HG02981 (cell line): Measurements from ENCODE around the gene SLC30A4.
A peak's percentile ranks its signal among the peaks of the same experiment; 100 is the strongest.
"Not testable (repeated sequence)": the region's sequence is repeated elsewhere in the genome, so short reads cannot be mapped to it uniquely, and the experiment has no call there.

Source experiments
- ATAC-seq: cut with Tn5 transposase; IDR thresholded peaks from one replicate; pipeline ENCODE4 v1.9.1; 2021; ENCODE audit warnings: mild to moderate bottlenecking, moderate library complexity; ENCODE audit not compliant: unreplicated experiment

Gene SLC30A4, protein sequence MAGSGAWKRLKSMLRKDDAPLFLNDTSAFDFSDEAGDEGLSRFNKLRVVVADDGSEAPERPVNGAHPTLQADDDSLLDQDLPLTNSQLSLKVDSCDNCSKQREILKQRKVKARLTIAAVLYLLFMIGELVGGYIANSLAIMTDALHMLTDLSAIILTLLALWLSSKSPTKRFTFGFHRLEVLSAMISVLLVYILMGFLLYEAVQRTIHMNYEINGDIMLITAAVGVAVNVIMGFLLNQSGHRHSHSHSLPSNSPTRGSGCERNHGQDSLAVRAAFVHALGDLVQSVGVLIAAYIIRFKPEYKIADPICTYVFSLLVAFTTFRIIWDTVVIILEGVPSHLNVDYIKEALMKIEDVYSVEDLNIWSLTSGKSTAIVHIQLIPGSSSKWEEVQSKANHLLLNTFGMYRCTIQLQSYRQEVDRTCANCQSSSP

GRCh38 chr15:45522328-45523165 lies at the start of gene SLC30A4:
Gene SLC30A4, minus strand, starts transcription at chr15:45522755. Its CDS starts 401 bp downstream, at chr15:45522354.
- ATAC-seq: peak; percentile 55

DNA sequence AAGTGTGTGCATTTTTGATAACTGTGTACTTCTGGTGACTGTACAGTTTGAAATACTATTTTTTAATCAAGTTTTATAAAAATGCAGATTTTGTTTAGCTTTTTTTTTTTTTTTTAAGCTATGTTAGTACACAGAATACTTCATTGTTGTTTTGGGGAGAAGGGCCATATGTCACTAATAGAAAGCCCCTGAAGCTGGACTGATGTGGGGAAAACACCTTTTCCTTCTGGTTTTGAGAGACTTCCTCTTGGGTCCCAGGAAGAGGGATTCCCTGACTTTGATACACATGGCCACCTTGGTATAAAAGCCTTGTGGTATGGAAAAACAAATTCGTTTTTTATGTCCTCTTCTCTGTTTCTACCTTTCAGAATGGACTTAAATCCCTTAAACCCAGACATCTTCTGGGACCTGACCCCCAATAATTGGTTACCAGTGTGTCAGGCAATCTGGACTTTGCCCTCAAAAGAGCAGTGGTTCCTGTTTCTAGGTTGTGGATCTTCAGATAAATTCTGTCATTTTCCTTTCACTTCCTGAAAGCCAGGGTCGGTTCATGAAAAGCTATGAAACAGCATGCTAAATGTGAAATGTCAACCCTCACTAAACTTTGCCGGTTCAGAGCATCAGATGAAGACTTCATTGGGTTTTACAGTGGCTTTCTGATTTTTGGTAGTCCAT lies 33.5 kb upstream of the SLC30A4 start:
- no peak for ATAC-seq

GRCh38 chr15:45551676-45552075 lies 29.1 kb upstream of the SLC30A4 start:
- ATAC-seq: no peak

GRCh38 chr15:45550436-45550835 lies 27.9 kb upstream of the SLC30A4 start:
- ATAC-seq: no peak

- no peak for ATAC-seq
Observed at GRCh38 chr15:45549541-45550220, 27.1 kb upstream of the SLC30A4 start.

- ATAC-seq: no peak
Observed at GRCh38 chr15:45548753-45549520, 26.4 kb upstream of the SLC30A4 start.

GRCh38 chr15:45546789-45547188 lies 24.2 kb upstream of the SLC30A4 start:
- no peak for ATAC-seq

GRCh38 chr15:45544266-45545023 lies 21.9 kb upstream of the SLC30A4 start:
- no peak for ATAC-seq

DNA sequence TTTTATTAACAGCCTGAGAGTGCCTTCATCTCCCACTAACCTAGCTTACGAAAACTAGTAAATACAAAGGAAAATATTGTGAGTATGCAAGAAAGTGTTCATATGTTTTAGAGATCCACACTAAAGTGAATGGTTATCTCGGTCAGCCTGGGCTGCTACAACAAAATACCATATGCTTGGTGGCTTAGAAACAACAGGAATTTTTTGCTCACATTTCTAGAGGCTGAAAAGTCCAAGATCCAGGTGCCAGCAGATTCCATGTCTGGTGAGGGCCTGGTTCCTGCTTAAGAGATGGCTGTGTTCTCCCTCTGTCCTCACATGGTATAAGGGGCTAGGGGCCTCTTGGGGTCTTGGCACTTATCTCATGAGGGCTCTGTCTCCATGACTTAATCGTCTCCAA lies 20.5 kb upstream of the SLC30A4 start:
- no peak for ATAC-seq

- ATAC-seq: no peak
Observed at GRCh38 chr15:45540531-45540930, 18.0 kb upstream of the SLC30A4 start.

- ATAC-seq: no peak
Observed at GRCh38 chr15:45539680-45540079, 17.1 kb upstream of the SLC30A4 start.

GRCh38 chr15:45536934-45537333 lies 14.4 kb upstream of the SLC30A4 start:
- no peak for ATAC-seq

GRCh38 chr15:45535486-45536042 lies 13.0 kb upstream of the SLC30A4 start:
- no peak for ATAC-seq

GRCh38 chr15:45534821-45535220 lies 12.3 kb upstream of the SLC30A4 start:
- no peak for ATAC-seq

- not testable (repeated sequence) for ATAC-seq
Observed at GRCh38 chr15:45532892-45533291, 10.3 kb upstream of the SLC30A4 start.

- no peak for ATAC-seq
Observed at GRCh38 chr15:45529613-45530012, 7.1 kb upstream of the SLC30A4 start.

- no peak for ATAC-seq
Observed at GRCh38 chr15:45527086-45527485, 4.5 kb upstream of the SLC30A4 start.

DNA sequence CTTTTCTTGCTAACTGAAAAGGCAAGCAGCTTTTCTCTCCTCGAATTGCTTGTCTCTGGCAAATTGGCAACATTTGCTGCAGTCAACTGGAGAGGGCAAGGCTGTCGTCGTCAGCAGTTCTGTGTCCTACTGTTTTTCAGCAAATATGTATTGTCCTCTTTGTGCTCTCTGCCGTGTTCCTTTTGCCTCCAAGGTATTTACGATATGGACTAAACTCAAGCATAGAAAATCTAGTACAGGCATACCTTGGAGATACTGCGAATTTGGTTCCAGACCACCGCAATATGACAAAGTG lies 558 bp upstream of the SLC30A4 start:
- ATAC-seq: no peak
